A673 (cell line): Measurements from ENCODE around the gene FRMD4B. TPM values are rescaled to one million over a fixed set of nuclear protein-coding genes. Genes with fewer than 3 reads are reported as not detected.

Experiments
- BruUV-seq: library from RNA; stranded (reverse); fragments of 400-500 nt; replicated peaks from 2 replicates; lab custom pipeline; 2021; lab: Mats Ljungman, UMichigan
- CTCF ChIA-PET: fragments of 300-600 bp; sonication (Branson Sonifier 250); formaldehyde crosslinking; loops from one replicate; lab custom pipeline; 2022; ENCODE audit warnings: antibody characterized with exemption; lab: Charles Lee
- POLR2A ChIA-PET: fragments of 300-600 bp; sonication (Branson Sonifier 250); formaldehyde crosslinking; loops from one replicate; lab custom pipeline; 2022; ENCODE audit warnings: antibody characterized with exemption; ENCODE audit not compliant: low non-redundant PET; lab: Charles Lee
- DNase-seq: peaks from one replicate; pipeline ENCODE4 v3.0.0-alpha.2; 2015; ENCODE audit warnings: low spot score
- H3K27ac ChIP-seq: fragments of 200-600 bp; sonication (generic); 2 replicates; pipeline ENCODE4 v1.5.1; 2016; ENCODE audit warnings: mixed run types, low read depth, mild to moderate bottlenecking, mixed read lengths, antibody characterized with exemption, low read length; ENCODE audit not compliant: poor library complexity, severe bottlenecking
- H3K27me3 ChIP-seq: fragments of 200-600 bp; sonication (generic); replicated peaks from 2 replicates; pipeline ENCODE4 v1.6.1; 2017; ENCODE audit warnings: mixed run types, low read depth, mild to moderate bottlenecking, mixed read lengths, antibody characterized with exemption, low read length; ENCODE audit not compliant: insufficient read depth, poor library complexity
- H3K36me3 ChIP-seq: fragments of 200-600 bp; sonication (generic); 2 replicates; pipeline ENCODE4 v1.6.1; 2016; ENCODE audit warnings: mixed run types, mild to moderate bottlenecking, mixed read lengths, antibody characterized with exemption, low read length; ENCODE audit not compliant: insufficient read depth, poor library complexity, severe bottlenecking
- H3K4me1 ChIP-seq: fragments of 200-600 bp; sonication (generic); 2 replicates; pipeline ENCODE4 v1.6.1; 2017; ENCODE audit warnings: mixed run types, mild to moderate bottlenecking, mixed read lengths, antibody characterized with exemption, low read length; ENCODE audit not compliant: insufficient read depth, poor library complexity, severe bottlenecking
- H3K4me3 ChIP-seq: fragments of 200-600 bp; sonication (generic); 2 replicates; pipeline ENCODE4 v1.5.1; 2016; ENCODE audit warnings: low read depth, mixed run types, mild to moderate bottlenecking, mixed read lengths, low read length; ENCODE audit not compliant: poor library complexity, severe bottlenecking
- H3K9me3 ChIP-seq: fragments of 200-600 bp; sonication (generic); 2 replicates; pipeline ENCODE4 v1.6.1; 2016; ENCODE audit warnings: mixed run types, low read depth, mild to moderate bottlenecking, mixed read lengths, antibody characterized with exemption, low read length; ENCODE audit not compliant: poor library complexity, severe bottlenecking
- EZH2 ChIP-seq: fragments of 200-600 bp; sonication (generic); IDR thresholded peaks from 2 replicates; pipeline ENCODE4 v1.6.1; 2017; ENCODE audit warnings: borderline replicate concordance, low read depth, mild to moderate bottlenecking, mixed read lengths, antibody characterized with exemption, low read length; ENCODE audit not compliant: poor library complexity, severe bottlenecking
- intact Hi-C: fragments of 100-400 bp; cut with micrococcal nuclease; formaldehyde crosslinking; loops from one replicate; pipeline ENCODE4 v1.10.0; 2022; ENCODE audit not compliant: unreplicated experiment
- total RNA-seq: library from RNA; stranded (reverse); gene quantifications from 2 replicates; pipeline ENCODE4 v1.2.3, GENCODE V29; 2021
- TF ChIP-seq, protein P1 (sequence below): fragments of 300-800, 200-600 bp; sonication (generic); conservative IDR thresholded peaks from 2 replicates; pipeline ENCODE4 v1.5.1; 2017; ENCODE audit warnings: low read depth, mild to moderate bottlenecking, antibody characterized with exemption, low read length, moderate library complexity, mixed read lengths

Gene FRMD4B
- total RNA-seq, 1 experiment from 2014 or later, result 0.21 TPM

GRCh38 chr3:69200384-69201068 is 185.4 kb downstream of the FRMD4B start:
- CTCF ChIA-PET, result no interaction called here
- POLR2A ChIA-PET, result no interaction called here
- Histone ChIP-seq H3K4me1 (no peaks in the 10 kb centered on the region), H3K4me3 (no peak overlapping the region), H3K36me3 (no peaks in the 10 kb centered on the region), H3K27ac (no peak overlapping the region), H3K9me3 (no peaks in the 10 kb centered on the region), H3K27me3 (no peaks in the 10 kb centered on the region)
- no peak for DNase-seq
- no TSS peak for BruUV-seq
- intact Hi-C loops, result no loop called here
- TF ChIP-seq, protein P1, sequence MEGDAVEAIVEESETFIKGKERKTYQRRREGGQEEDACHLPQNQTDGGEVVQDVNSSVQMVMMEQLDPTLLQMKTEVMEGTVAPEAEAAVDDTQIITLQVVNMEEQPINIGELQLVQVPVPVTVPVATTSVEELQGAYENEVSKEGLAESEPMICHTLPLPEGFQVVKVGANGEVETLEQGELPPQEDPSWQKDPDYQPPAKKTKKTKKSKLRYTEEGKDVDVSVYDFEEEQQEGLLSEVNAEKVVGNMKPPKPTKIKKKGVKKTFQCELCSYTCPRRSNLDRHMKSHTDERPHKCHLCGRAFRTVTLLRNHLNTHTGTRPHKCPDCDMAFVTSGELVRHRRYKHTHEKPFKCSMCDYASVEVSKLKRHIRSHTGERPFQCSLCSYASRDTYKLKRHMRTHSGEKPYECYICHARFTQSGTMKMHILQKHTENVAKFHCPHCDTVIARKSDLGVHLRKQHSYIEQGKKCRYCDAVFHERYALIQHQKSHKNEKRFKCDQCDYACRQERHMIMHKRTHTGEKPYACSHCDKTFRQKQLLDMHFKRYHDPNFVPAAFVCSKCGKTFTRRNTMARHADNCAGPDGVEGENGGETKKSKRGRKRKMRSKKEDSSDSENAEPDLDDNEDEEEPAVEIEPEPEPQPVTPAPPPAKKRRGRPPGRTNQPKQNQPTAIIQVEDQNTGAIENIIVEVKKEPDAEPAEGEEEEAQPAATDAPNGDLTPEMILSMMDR, result no peak
- TF ChIP-seq EZH2, result no peak

GRCh38 chr3:69199942-69200341 is 185.9 kb downstream of the FRMD4B start:
- Histone ChIP-seq H3K4me1 (no peaks in the 10 kb centered on the region), H3K9me3 (no peaks in the 10 kb centered on the region), H3K4me3 (no peak overlapping the region), H3K27me3 (no peaks in the 10 kb centered on the region), H3K36me3 (no peaks in the 10 kb centered on the region), H3K27ac (no peak overlapping the region)
- intact Hi-C loops, result loop anchor here (1.0 kb wide), 1 partner anchor 41 kb away; no protein-coding TSS in a partner anchor
- TF ChIP-seq, protein P1, result no peak
- no peak for TF ChIP-seq EZH2
- ChIA-PET CTCF (no interaction called here), POLR2A (no interaction called here)
- no TSS peak for BruUV-seq
- no peak for DNase-seq

- no peak overlapping the region for H3K27ac ChIP-seq
- H3K27me3 ChIP-seq, result no peaks in the 10 kb centered on the region
- ChIA-PET POLR2A (no interaction called here), CTCF (no interaction called here)
- DNase-seq, result no peak
- TF ChIP-seq, protein P1, result no peak
- TF ChIP-seq EZH2, result no peak
- H3K36me3 ChIP-seq, result no peaks in the 10 kb centered on the region
- no peaks in the 10 kb centered on the region for H3K4me1 ChIP-seq
- H3K9me3 ChIP-seq, result no peaks in the 10 kb centered on the region
- no peak overlapping the region for H3K4me3 ChIP-seq
- intact Hi-C loops, result no loop called here
- BruUV-seq, result no TSS peak
Measured at GRCh38 chr3:69197922-69198530, 187.9 kb downstream of the FRMD4B start.
